H4 (cell line): Measurements from ENCODE around the gene PITPNM1. TPM values are rescaled to one million over a fixed set of nuclear protein-coding genes. Genes with fewer than 3 reads are reported as not detected.
A peak's percentile ranks its signal among the peaks of the same experiment; 100 is the strongest.
"Not testable (repeated sequence)": the region's sequence is repeated elsewhere in the genome, so short reads cannot be mapped to it uniquely, and the experiment has no call there.

Experiments used
- DNase-seq: peaks from one replicate; pipeline ENCODE4 v3.0.0-alpha.2; 2015; ENCODE audit warnings: low spot score
- total RNA-seq: library from RNA; depleted of rRNA; stranded (reverse); fragments of >200 nt; shearing (Covaris generic); gene quantifications from 2 replicates; pipeline ENCODE4 v1.2.3, GENCODE V29; 2014

PITPNM1 gene
- total RNA-seq, 1 experiment from 2014 or later, result 13.7 TPM

GRCh38 chr11:67489885-67490726, 15.1 kb downstream of the PITPNM1 start:
- no peak for DNase-seq

GRCh38 chr11:67489203-67489884, 15.8 kb downstream of the PITPNM1 start:
- DNase-seq, result no peak

- no peak for DNase-seq
Measured at GRCh38 chr11:67486481-67487195, 18.5 kb downstream of the PITPNM1 start.

- not testable (repeated sequence) for DNase-seq
Measured at GRCh38 chr11:67485873-67486361, 19.2 kb downstream of the PITPNM1 start.

GRCh38 chr11:67484847-67485311, 20.3 kb downstream of the PITPNM1 start:
- no peak for DNase-seq

GRCh38 chr11:67483831-67484665, 21.1 kb downstream of the PITPNM1 start:
- DNase-seq, result no peak

GRCh38 chr11:67482827-67483798, 22.1 kb downstream of the PITPNM1 start, which contains the start of gene AIP:
TSS of gene AIP (plus strand) at chr11:67483026. CDS start at chr11:67483159, 133 bp downstream.
- peak; percentile 98 for DNase-seq

- DNase-seq, result no peak
Measured at GRCh38 chr11:67482275-67482826, 22.8 kb downstream of the PITPNM1 start.

- DNase-seq, result not testable (repeated sequence)
Measured at GRCh38 chr11:67477344-67478050, 27.7 kb downstream of the PITPNM1 start.

- not testable (repeated sequence) for DNase-seq
Measured at GRCh38 chr11:67476692-67477091, 28.5 kb downstream of the PITPNM1 start.

GRCh38 chr11:67472882-67473281, 32.3 kb downstream of the PITPNM1 start:
- no peak for DNase-seq

- no peak for DNase-seq
Measured at GRCh38 chr11:67470337-67471002, 34.7 kb downstream of the PITPNM1 start.

GRCh38 chr11:67469508-67469811, 35.7 kb downstream of the PITPNM1 start:
- DNase-seq, result no peak

GRCh38 chr11:67468759-67469507, 36.2 kb downstream of the PITPNM1 start, which contains the start of gene TMEM134:
TSS of gene TMEM134 (minus strand) at chr11:67469251. CDS start at chr11:67469192, 59 bp downstream.
- DNase-seq, result peak; percentile 85

- no peak for DNase-seq
Measured at GRCh38 chr11:67468456-67468758, 36.8 kb downstream of the PITPNM1 start.

GRCh38 chr11:67468056-67468455, 37.1 kb downstream of the PITPNM1 start:
- no peak for DNase-seq

- DNase-seq, result no peak
Measured at GRCh38 chr11:67466962-67467771, 38.0 kb downstream of the PITPNM1 start.
